ENCODE results near the gene ZNF532.
"Not testable (repeated sequence)": the region's sequence is repeated elsewhere in the genome, so short reads cannot be mapped to it uniquely, and the experiment has no call there.

Gene ZNF532

DNA sequence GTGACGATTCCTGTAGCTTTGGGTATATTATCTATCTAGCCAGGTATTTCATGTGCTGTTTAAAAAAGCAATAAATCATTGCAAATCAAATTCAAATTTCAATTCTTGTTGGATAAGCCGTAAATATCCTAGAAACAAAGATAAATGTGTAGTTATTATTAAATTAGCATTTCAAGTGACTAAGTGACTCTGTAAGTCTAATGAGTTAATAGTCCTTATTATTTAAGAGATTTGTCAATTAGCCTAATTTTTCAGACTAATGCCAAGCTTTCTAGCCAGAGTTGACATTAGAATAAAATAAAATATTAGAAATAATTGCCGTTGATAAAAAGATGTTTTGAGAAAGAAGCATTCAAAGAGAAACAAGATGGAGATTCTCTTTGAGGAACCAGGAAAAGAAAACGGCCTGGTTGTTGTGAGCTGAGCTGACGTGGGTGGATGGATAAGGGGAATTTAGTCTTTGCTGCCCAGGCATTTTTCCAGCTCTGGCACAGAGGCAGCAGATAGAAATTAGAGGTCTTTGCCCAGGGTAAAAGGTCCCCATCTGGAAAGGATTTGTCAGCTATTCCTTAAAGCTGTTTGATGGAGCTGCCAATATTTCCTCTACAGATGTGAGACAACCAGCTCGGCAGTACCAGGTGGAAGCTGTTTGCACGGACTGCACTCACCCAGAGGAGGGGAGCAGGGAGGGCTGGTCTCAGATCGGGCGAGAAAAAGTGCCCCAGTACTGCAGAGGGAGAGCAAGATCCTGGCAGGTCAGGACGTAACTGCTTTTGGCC lies 157.7 kb downstream of the ZNF532 start:
- DNase-seq (ENCODE audit: low read depth in 1 of 2, low spot score in 1 of 2), result no peak
- Histone ChIP-seq H3K4me3 (replicated peaks; ENCODE audit: insufficient read depth, low read length) (no peak overlapping the region), H3K27ac (replicated peaks) (no peak overlapping the region), H3K27me3 (ENCODE audit: insufficient read depth, poor library complexity, severe bottlenecking) (peaks cover 2% of the 10 kb centered on the region)
- TF ChIP-seq CTCF (IDR thresholded peaks at IDR 0.05; ENCODE audit: insufficient read depth, low read length) (no peak), GABPA (IDR thresholded peaks at IDR 0.05; ENCODE audit: low read depth) (no peak), SPI1 (IDR thresholded peaks at IDR 0.05; ENCODE audit: borderline replicate concordance, low read depth) (no peak), POLR2AphosphoS5 (IDR thresholded peaks at IDR 0.05; ENCODE audit: low read depth) (no peak), REST (IDR thresholded peaks at IDR 0.05; ENCODE audit: insufficient replicate concordance, low read depth) (no peak)

DNA sequence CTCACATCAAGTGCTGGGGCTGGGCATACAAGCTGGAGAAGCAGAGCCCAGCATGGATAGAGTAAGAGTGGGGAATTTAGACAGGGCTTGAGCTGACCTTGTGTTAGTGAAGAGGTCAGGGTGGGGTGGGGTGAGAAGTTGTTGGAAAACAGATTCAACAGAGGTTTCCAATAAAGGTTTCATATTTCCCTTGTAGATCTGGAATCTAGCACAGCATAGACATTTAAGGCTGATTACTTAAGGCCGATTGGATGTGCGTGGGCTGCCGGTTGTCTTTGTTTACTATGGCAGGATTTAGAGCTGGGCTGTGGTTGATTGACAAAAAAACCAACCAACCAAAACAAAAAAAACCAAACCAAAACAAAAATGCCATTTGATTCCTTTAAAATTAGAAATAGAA lies 160.2 kb downstream of the ZNF532 start:
- Histone ChIP-seq H3K4me3 (replicated peaks; ENCODE audit: insufficient read depth, low read length) (no peak overlapping the region), H3K27ac (replicated peaks) (no peak overlapping the region), H3K27me3 (ENCODE audit: insufficient read depth, poor library complexity, severe bottlenecking) (peaks cover 4% of the 10 kb centered on the region)
- no peak for DNase-seq (ENCODE audit: low read depth in 1 of 2, low spot score in 1 of 2)
- TF ChIP-seq POLR2AphosphoS5 (IDR thresholded peaks at IDR 0.05; ENCODE audit: low read depth), result no peak
- TF ChIP-seq GABPA (IDR thresholded peaks at IDR 0.05; ENCODE audit: low read depth), result no peak
- no peak for TF ChIP-seq CTCF (IDR thresholded peaks at IDR 0.05; ENCODE audit: insufficient read depth, low read length)
- TF ChIP-seq REST (IDR thresholded peaks at IDR 0.05; ENCODE audit: insufficient replicate concordance, low read depth), result no peak
- TF ChIP-seq SPI1 (IDR thresholded peaks at IDR 0.05; ENCODE audit: borderline replicate concordance, low read depth), result no peak

- not testable (repeated sequence) for H3K4me3 ChIP-seq (replicated peaks; ENCODE audit: insufficient read depth, low read length); H3K27me3 ChIP-seq (ENCODE audit: insufficient read depth, poor library complexity, severe bottlenecking); DNase-seq (ENCODE audit: low read depth in 1 of 2, low spot score in 1 of 2); H3K27ac ChIP-seq (replicated peaks)
Measured at GRCh38 chr18:59025532-59025931, 160.9 kb downstream of the ZNF532 start.

DNA sequence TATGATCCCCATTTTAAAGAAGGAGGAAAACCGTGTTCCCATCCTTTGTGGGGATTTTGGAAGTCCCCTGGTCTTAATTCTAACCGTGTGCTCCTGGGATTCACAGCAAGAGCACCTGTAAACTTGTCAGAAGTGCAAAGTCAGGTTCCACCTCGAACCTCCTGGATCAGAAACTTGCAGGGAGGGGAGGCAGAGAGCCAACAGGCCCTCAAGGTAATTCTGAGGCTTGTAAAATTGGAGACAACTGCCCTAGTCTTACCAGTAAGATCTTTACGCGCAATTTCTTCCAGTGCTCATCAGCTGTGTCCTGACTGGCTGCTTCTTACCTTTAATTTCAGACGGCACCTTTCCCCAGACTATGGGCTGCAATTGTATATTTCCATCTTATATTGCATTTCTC lies 161.7 kb downstream of the ZNF532 start:
- no peak for DNase-seq (ENCODE audit: low read depth in 1 of 2, low spot score in 1 of 2)
- no peak overlapping the region for H3K27ac ChIP-seq (replicated peaks)

More for the DNA sequence above, 161.7 kb downstream of the ZNF532 start:
- no peak overlapping the region for H3K4me3 ChIP-seq (replicated peaks; ENCODE audit: insufficient read depth, low read length)
- H3K27me3 ChIP-seq (ENCODE audit: insufficient read depth, poor library complexity, severe bottlenecking), result peaks cover 4% of the 10 kb centered on the region
- TF ChIP-seq REST (IDR thresholded peaks at IDR 0.05; ENCODE audit: insufficient replicate concordance, low read depth) (no peak), SPI1 (IDR thresholded peaks at IDR 0.05; ENCODE audit: borderline replicate concordance, low read depth) (no peak), POLR2AphosphoS5 (IDR thresholded peaks at IDR 0.05; ENCODE audit: low read depth) (no peak), CTCF (IDR thresholded peaks at IDR 0.05; ENCODE audit: insufficient read depth, low read length) (no peak), GABPA (IDR thresholded peaks at IDR 0.05; ENCODE audit: low read depth) (no peak)

Measured in HL-60 (cell line).